Right lobe of liver (tissue), 6 donors: ENCODE results near the gene UGT1A1. TPM values are rescaled to one million over a fixed set of nuclear protein-coding genes. Genes with fewer than 3 reads are reported as not detected.

Experiments used
- ATAC-seq, 4 donors: fragments of 200-7000 bp; cut with Tn5 transposase; one replicate each; pipeline ENCODE4 v1.9.1; 2020; ENCODE audit warnings: mild to moderate bottlenecking in 4 of 4, moderate library complexity in 4 of 4
- DNase-seq, 3 donors: peaks; one replicate each; pipeline ENCODE4 v3.0.0-alpha.2; 2020
- H3K27ac ChIP-seq, 3 donors: fragments of 200-600 bp; one replicate each; pipeline ENCODE4 v1.8.0; 2022
- H3K27me3 ChIP-seq, 2 donors: fragments of 200-600 bp; one replicate each; pipeline ENCODE4 v1.8.0; 2022
- H3K36me3 ChIP-seq, 4 donors: fragments of 200-600 bp; sonication (generic) in 1 of 4; one replicate each; pipeline versions ENCODE4 v1.5.1 to v1.8.0; 2017 to 2022; ENCODE audit warnings: control low read depth in 1 of 4
- H3K4me1 ChIP-seq, 4 donors: fragments of 200-600 bp; sonication (generic) in 1 of 4; one replicate each; pipeline versions ENCODE4 v1.5.1 to v1.8.0; 2017 to 2022; ENCODE audit warnings: control low read depth in 1 of 4
- H3K4me3 ChIP-seq, 3 donors: fragments of 200-600 bp; one replicate each; pipeline ENCODE4 v1.8.0; 2022
- H3K9me3 ChIP-seq, 4 donors: fragments of 200-600 bp; sonication (generic) in 1 of 4; one replicate each; pipeline versions ENCODE4 v1.5.1 to v1.8.0; 2017 to 2022; ENCODE audit warnings: control low read depth in 1 of 4
- POLR2A ChIP-seq: fragments of 450-650 bp; IDR thresholded peaks from one replicate; pipeline ENCODE4 v1.6.1; 2017; ENCODE audit warnings: antibody characterized with exemption, mild to moderate bottlenecking
- WGBS: methylation state at CpG from one replicate; pipeline ENCODE4 v1.1.6; 2018; ENCODE audit warnings: low coverage, low lambda C conversion rate; ENCODE audit not compliant: insufficient coverage; ENCODE audit errors: missing lambda C conversion rate; 5-methylcytosine and 5-hydroxymethylcytosine counted together
- intact Hi-C, 2 donors: fragments of 100-400 bp; cut with DNase I; formaldehyde crosslinking; loops; one replicate each; pipeline versions ENCODE4 v1.11.2 to v1.14.1; 2022
- total RNA-seq, 6 experiments: library from RNA; depleted of rRNA in 2 of 6; stranded (reverse); fragments of >200 nt in 2 of 6; fragmentation: NEBNext Ultra II Directional in 3 of 6; extraction: Animal tissue kit (Norgen Biotek cat#: 25700) in 3 of 6; gene quantifications; one replicate each; pipeline versions ENCODE4 v1.1.0 to v1.2.4, GENCODE V29; 2016 to 2023
- TF ChIP-seq, protein P1 (sequence below), 4 donors: fragments of 200-600 bp in 3 of 4; fragments of 450-650 bp in 1 of 4; IDR thresholded peaks; one replicate each; pipeline versions ENCODE4 v1.5.1 to v1.8.0; 2016 to 2022; ENCODE audit warnings: antibody characterized with exemption in 4 of 4, mild to moderate bottlenecking in 2 of 4
- donor health status: DM: no; HTN: yes; CAD: no.
- donor health status: DM: no; HTN: no; CAD: no.
- donor health status: DM: no; HTN: no; CAD: no.
- donor health status: DM: no; HTN: yes; CAD: no.
- donor health status: DM: no; HTN: yes; CAD: no.

UGT1A1 gene
- total RNA-seq, 6 experiments from 2014 or later: 97.5 to 1,279 (median 171) TPM

GRCh38 chr2:233764264-233764663 is 4.2 kb downstream of the UGT1A1 start:
- peaks cover 0 to 29% (median 8%) of the 10 kb centered on the region in 4 donors for H3K36me3 ChIP-seq
- peak; percentile 40 for TF ChIP-seq POLR2A
- TF ChIP-seq, protein P1, sequence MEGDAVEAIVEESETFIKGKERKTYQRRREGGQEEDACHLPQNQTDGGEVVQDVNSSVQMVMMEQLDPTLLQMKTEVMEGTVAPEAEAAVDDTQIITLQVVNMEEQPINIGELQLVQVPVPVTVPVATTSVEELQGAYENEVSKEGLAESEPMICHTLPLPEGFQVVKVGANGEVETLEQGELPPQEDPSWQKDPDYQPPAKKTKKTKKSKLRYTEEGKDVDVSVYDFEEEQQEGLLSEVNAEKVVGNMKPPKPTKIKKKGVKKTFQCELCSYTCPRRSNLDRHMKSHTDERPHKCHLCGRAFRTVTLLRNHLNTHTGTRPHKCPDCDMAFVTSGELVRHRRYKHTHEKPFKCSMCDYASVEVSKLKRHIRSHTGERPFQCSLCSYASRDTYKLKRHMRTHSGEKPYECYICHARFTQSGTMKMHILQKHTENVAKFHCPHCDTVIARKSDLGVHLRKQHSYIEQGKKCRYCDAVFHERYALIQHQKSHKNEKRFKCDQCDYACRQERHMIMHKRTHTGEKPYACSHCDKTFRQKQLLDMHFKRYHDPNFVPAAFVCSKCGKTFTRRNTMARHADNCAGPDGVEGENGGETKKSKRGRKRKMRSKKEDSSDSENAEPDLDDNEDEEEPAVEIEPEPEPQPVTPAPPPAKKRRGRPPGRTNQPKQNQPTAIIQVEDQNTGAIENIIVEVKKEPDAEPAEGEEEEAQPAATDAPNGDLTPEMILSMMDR (IDR thresholded peaks at IDR 0.05): no peak
- H3K27ac ChIP-seq: peak overlapping the region; percentile 55 to 92 (median 91)
- intact Hi-C loops: loop anchor here in 1 of 2 donors (5.0 kb wide), 1 partner anchor 47 kb away; the partner anchor contains the start of gene UGT1A4
- 13% methylated on average over 6 of the region's 7 CpGs for WGBS
- peak; percentile 47 to 82 (median 72) for ATAC-seq
- peaks cover 0 to 14% (median 6%) of the 10 kb centered on the region in 4 donors for H3K4me1 ChIP-seq
- DNase-seq: peak; percentile 63 to 84 (median 73)
- H3K27me3 ChIP-seq: no peaks in the 10 kb centered on the region
- peak overlapping the region in 2 of 3 donors; percentile 69 for H3K4me3 ChIP-seq
- no peaks in the 10 kb centered on the region for H3K9me3 ChIP-seq

DNA sequence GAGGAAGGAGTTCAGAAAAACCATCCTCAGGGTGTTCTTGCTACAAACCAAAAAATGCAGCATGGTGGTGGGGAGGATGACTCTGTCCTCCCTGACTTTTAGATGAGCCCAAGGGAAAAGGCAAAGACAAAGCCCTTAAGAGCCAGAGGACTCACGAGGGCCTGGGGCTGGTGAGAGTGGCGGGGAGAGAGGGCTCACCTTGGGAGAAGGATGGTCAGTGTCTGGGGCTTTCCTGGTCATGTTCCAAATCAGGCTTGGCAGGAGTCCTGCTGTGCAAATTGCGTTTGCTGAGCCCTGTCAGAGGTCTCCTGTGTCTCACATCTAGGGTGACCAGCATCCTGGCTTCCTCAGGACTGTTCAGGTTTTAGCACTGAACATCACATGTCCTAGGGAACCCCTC is 4.7 kb downstream of the UGT1A1 start:
- Histone ChIP-seq H3K4me1 (peaks cover 0 to 10% (median 5%) of the 10 kb centered on the region in 4 donors), H3K4me3 (peak overlapping the region in 2 of 3 donors; percentile 29 to 69), H3K9me3 (no peaks in the 10 kb centered on the region), H3K27ac (peak overlapping the region; percentile 55 to 92 (median 56)), H3K27me3 (no peaks in the 10 kb centered on the region), H3K36me3 (peaks cover 0 to 34% (median 10%) of the 10 kb centered on the region in 4 donors)
- TF ChIP-seq, protein P1 (IDR thresholded peaks at IDR 0.05): no peak
- no peak for TF ChIP-seq POLR2A
- intact Hi-C loops: loop anchor here in 1 of 2 donors (5.0 kb wide), 1 partner anchor 47 kb away; the partner anchor contains the start of gene UGT1A4
- ATAC-seq (peak in 3 of 4 donors; percentile 0 to 1 (median 1)), DNase-seq (peak in 1 of 3 donors; percentile 70)
- 27% methylated on average over 2 of the region's 3 CpGs for WGBS

GRCh38 chr2:233766416-233766815 is 6.3 kb downstream of the UGT1A1 start:
- intact Hi-C loops: no loop called here
- Histone ChIP-seq H3K9me3 (no peaks in the 10 kb centered on the region), H3K27ac (peak overlapping the region in 1 of 3 donors; percentile 92), H3K36me3 (peaks cover 0 to 50% (median 17%) of the 10 kb centered on the region in 4 donors), H3K4me3 (no peak overlapping the region), H3K27me3 (no peaks in the 10 kb centered on the region), H3K4me1 (peaks cover 0 to 10% (median 4%) of the 10 kb centered on the region in 4 donors)
- peak in 1 of 3 donors; percentile 73 for DNase-seq
- peak in 1 of 4 donors; percentile 1 for ATAC-seq
- no peak for TF ChIP-seq POLR2A
- TF ChIP-seq, protein P1 (IDR thresholded peaks at IDR 0.05): no peak
- WGBS: 70% methylated on average over 4 of the region's 4 CpGs

GRCh38 chr2:233768076-233768475 is 8.0 kb downstream of the UGT1A1 start:
- H3K4me3 ChIP-seq: no peak overlapping the region
- whole genome bisulfite sequencing: 69% methylated on average over 4 of the region's 4 CpGs
- H3K27me3 ChIP-seq: no peaks in the 10 kb centered on the region
- ATAC-seq (no peak), DNase-seq (no peak)
- peaks cover 0 to 67% (median 24%) of the 10 kb centered on the region in 4 donors for H3K36me3 ChIP-seq
- H3K4me1 ChIP-seq: peaks cover 0 to 10% (median 4%) of the 10 kb centered on the region in 4 donors
- H3K27ac ChIP-seq: no peak overlapping the region
- intact Hi-C loops: no loop called here
- TF ChIP-seq POLR2A: no peak
- TF ChIP-seq, protein P1 (IDR thresholded peaks at IDR 0.05): no peak
- H3K9me3 ChIP-seq: no peaks in the 10 kb centered on the region
